HCT116 (cell line): ENCODE measurements around the gene ACAT2.

Source experiments
- EGR1 ChIP-seq: IDR thresholded peaks from 2 replicates; pipeline ENCODE4 v1.6.1; 2012; ENCODE audit warnings: low read depth
- EZH2 ChIP-seq: fragments of 200-600 bp; sonication (generic); IDR thresholded peaks from 2 replicates; pipeline ENCODE4 v1.6.1; 2017; ENCODE audit warnings: antibody characterized with exemption, mixed run types
- EZH2phosphoT487 ChIP-seq: fragments of 200-600 bp; IDR thresholded peaks from 2 replicates; pipeline ENCODE4 v1.6.1; 2018; ENCODE audit warnings: antibody characterized with exemption, borderline replicate concordance
- FOSL1 ChIP-seq: IDR thresholded peaks from 2 replicates; pipeline ENCODE4 v1.6.1; 2012; ENCODE audit warnings: low read depth
- POLR2A ChIP-seq: IDR thresholded peaks from 2 replicates; pipeline ENCODE4 v1.7.0; 2011; ENCODE audit warnings: borderline replicate concordance; ENCODE audit not compliant: insufficient read depth, insufficient read length; ENCODE audit errors: extremely low read depth
- POLR2AphosphoS5 ChIP-seq: IDR thresholded peaks from 2 replicates; pipeline ENCODE4 v1.6.1; 2011; ENCODE audit warnings: mild to moderate bottlenecking, low read depth, low read length, moderate library complexity
- RAD21 ChIP-seq: IDR thresholded peaks from 2 replicates; pipeline ENCODE4 v1.6.1; 2012; ENCODE audit warnings: low read depth, mild to moderate bottlenecking
- SP1 ChIP-seq: IDR thresholded peaks from 2 replicates; pipeline ENCODE4 v1.6.1; 2012; ENCODE audit warnings: low read depth
- ZNF274 ChIP-seq: fragments of 200-500 bp; sonication (Bioruptor generic); IDR thresholded peaks from 2 replicates; pipeline ENCODE4 v1.6.1; 2014; ENCODE audit warnings: mild to moderate bottlenecking, low read depth, low read length, inconsistent platforms
- TF ChIP-seq, protein P1 (sequence below), 3 experiments: fragments of 200-600 bp in 1 of 3; sonication (generic) in 1 of 3; IDR thresholded peaks in 2 of 3; conservative IDR thresholded peaks in 1 of 3; 2 replicates each; pipeline ENCODE4 v1.5.1; 2012 to 2017; ENCODE audit warnings: low read depth in 2 of 3, low read length in 2 of 3, antibody characterized with exemption in 1 of 3, borderline replicate concordance in 1 of 3, control low read depth in 1 of 3, mild to moderate bottlenecking in 1 of 3, mixed read lengths in 1 of 3, mixed run types in 1 of 3, moderate library complexity in 1 of 3; ENCODE audit not compliant: insufficient read depth in 1 of 3

DNA sequence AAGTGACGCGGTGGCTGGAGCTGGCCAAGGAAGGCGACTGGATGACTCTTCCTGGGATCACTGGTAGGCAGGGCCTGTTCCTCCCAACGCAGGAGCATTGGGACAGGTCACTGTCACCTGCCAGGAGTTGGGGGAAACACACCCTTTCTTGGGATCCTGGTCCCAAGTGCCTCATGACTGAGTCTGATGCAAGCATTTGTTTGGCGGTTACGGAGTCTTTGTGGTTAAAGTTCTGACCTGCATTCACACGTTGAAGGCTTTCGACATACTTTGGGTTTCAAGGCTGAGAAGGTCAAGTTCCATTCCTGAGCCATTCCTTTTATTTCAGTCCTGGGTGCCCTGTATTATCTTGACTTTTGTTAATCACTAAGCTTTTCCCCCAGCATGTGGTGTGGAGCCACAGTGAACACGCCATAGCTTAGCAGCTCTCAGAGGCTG, 44.2 kb downstream of the ACAT2 start:
- TF ChIP-seq POLR2A (no peak), EZH2phosphoT487 (no peak), POLR2AphosphoS5 (no peak), FOSL1 (no peak), EZH2 (no peak), EGR1 (no peak), ZNF274 (no peak), RAD21 (no peak), SP1 (no peak)
- TF ChIP-seq, protein P1, sequence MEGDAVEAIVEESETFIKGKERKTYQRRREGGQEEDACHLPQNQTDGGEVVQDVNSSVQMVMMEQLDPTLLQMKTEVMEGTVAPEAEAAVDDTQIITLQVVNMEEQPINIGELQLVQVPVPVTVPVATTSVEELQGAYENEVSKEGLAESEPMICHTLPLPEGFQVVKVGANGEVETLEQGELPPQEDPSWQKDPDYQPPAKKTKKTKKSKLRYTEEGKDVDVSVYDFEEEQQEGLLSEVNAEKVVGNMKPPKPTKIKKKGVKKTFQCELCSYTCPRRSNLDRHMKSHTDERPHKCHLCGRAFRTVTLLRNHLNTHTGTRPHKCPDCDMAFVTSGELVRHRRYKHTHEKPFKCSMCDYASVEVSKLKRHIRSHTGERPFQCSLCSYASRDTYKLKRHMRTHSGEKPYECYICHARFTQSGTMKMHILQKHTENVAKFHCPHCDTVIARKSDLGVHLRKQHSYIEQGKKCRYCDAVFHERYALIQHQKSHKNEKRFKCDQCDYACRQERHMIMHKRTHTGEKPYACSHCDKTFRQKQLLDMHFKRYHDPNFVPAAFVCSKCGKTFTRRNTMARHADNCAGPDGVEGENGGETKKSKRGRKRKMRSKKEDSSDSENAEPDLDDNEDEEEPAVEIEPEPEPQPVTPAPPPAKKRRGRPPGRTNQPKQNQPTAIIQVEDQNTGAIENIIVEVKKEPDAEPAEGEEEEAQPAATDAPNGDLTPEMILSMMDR (IDR thresholded peaks at IDR 0.05 in 2 of 3, conservative IDR thresholded peaks at IDR 0.05 in 1 of 3; ENCODE audit: borderline replicate concordance in 1 of 3, insufficient read depth in 1 of 3, low read depth in 2 of 3, low read length in 2 of 3): no peak
